Transverse colon (tissue), 4 donors: ENCODE results near the gene CHRNE. TPM values are rescaled to one million over a fixed set of nuclear protein-coding genes. Genes with fewer than 3 reads are reported as not detected.

Experiments
- DNase-seq: peaks from one replicate; pipeline ENCODE4 v3.0.0-alpha.2; 2019
- H3K27ac ChIP-seq, 4 donors: fragments of 200-600 bp; sonication (generic); 2 replicates each; pipeline ENCODE4 v1.5.1; 2016 to 2018; ENCODE audit warnings: inconsistent platforms in 4 of 4
- H3K27me3 ChIP-seq: fragments of 200-600 bp; sonication (generic); 2 replicates; pipeline ENCODE4 v1.5.1; 2017; ENCODE audit warnings: inconsistent platforms
- H3K36me3 ChIP-seq, 4 donors: fragments of 200-600 bp; sonication (generic); 2 replicates each; pipeline ENCODE4 v1.5.1; 2017 to 2019; ENCODE audit warnings: inconsistent platforms in 4 of 4
- H3K4me1 ChIP-seq, 4 donors: fragments of 200-600 bp; sonication (generic); 2 replicates each; pipeline ENCODE4 v1.5.1; 2017 to 2020; ENCODE audit warnings: inconsistent platforms in 4 of 4
- H3K4me3 ChIP-seq, 4 donors: fragments of 200-600 bp; sonication (generic); 1 replicate in 1 of 4; 2 replicates in 3 of 4; pipeline versions ENCODE4 v1.5.1 to v1.6.1; 2017 to 2019; ENCODE audit warnings: inconsistent platforms in 4 of 4
- H3K9me3 ChIP-seq, 2 donors: fragments of 200-600 bp; sonication (generic); 2 replicates each; pipeline ENCODE4 v1.5.1; 2017 to 2019; ENCODE audit warnings: inconsistent platforms in 2 of 2
- CTCF ChIP-seq, 5 experiments: fragments of 200-600 bp in 3 of 5; fragments of 450-650 bp in 2 of 5; sonication (generic) in 3 of 5; IDR thresholded peaks; 1 replicate in 2 of 5; 2 replicates in 3 of 5; pipeline ENCODE4 v1.5.1; 2016 to 2017; ENCODE audit warnings: antibody characterized with exemption in 5 of 5, inconsistent platforms in 3 of 5, mild to moderate bottlenecking in 2 of 5, moderate library complexity in 1 of 5
- EP300 ChIP-seq: sonication (generic); formaldehyde crosslinking; IDR thresholded peaks from one replicate; pipeline ENCODE4 v1.6.1; 2017; ENCODE audit warnings: antibody characterized with exemption, low read depth
- POLR2A ChIP-seq: fragments of 450-650 bp; IDR thresholded peaks from one replicate; pipeline ENCODE4 v1.6.1; 2016; ENCODE audit warnings: antibody characterized with exemption, mild to moderate bottlenecking, moderate library complexity
- POLR2AphosphoS5 ChIP-seq, 3 donors: sonication (generic); formaldehyde crosslinking; IDR thresholded peaks; one replicate each; pipeline ENCODE4 v1.6.1; 2016; ENCODE audit warnings: antibody characterized with exemption in 3 of 3
- WGBS, 2 donors: methylation state at CpG; one replicate each; pipeline ENCODE4 v1.1.5; 2018; ENCODE audit warnings: low coverage in 1 of 2; 5-methylcytosine and 5-hydroxymethylcytosine counted together
- in situ Hi-C, 4 donors: fragments of 200-750 bp; cut with MboI; loops; one replicate each; pipeline versions ENCODE4 v1.15.0 to v1.15.1; 2017; ENCODE audit warnings: low sequenced_read_pairs in 3 of 4, low pct_ligation_motif_present in 1 of 4, low pct_unique_long_range_greater_than_20kb in 1 of 4
- intact Hi-C: fragments of 100-400 bp; cut with DNase I; formaldehyde crosslinking; loops from one replicate; pipeline ENCODE4 v1.15.1; 2023; ENCODE audit warnings: low total_unique reads
- total RNA-seq, 4 donors: library from RNA; depleted of rRNA; stranded (reverse); fragments of >200 nt; gene quantifications; one replicate each; pipeline ENCODE4 v1.1.0, GENCODE V29; 2016

The CHRNE gene
- total RNA-seq, 4 donors from 2014 or later: 0.32 TPM; not detected in 3

GRCh38 chr17:4895657-4896331 lies 7.1 kb downstream of the CHRNE start:
- H3K4me3 ChIP-seq: no peak overlapping the region
- H3K27ac ChIP-seq: no peak overlapping the region
- no peak for DNase-seq
- in situ Hi-C loops (loop anchor here in 2 of 4 donors (25.0 kb wide), 1 partner anchor 108 kb away; the partner anchor contains the start of genes GLTPD2 (in 2 of the 2), PSMB6 (in 2 of the 2) and VMO1 (in 2 of the 2)), intact Hi-C loops (loop anchor here (10.0 kb wide), 1 partner anchor 161 kb away; the partner anchor contains the start of genes CXCL16, MED11 and ZMYND15)
- 79 to 81% methylated on average over 5 to 27 of the region's 27 CpGs for WGBS, 2 donors
- H3K27me3 ChIP-seq: peaks cover 13% of the 10 kb centered on the region
- no peaks in the 10 kb centered on the region for H3K9me3 ChIP-seq
- H3K4me1 ChIP-seq: peaks cover 0 to 21% (median 19%) of the 10 kb centered on the region in 4 donors
- peaks cover 0 to 42% (median 20%) of the 10 kb centered on the region in 4 donors for H3K36me3 ChIP-seq
- TF ChIP-seq EP300 (no peak), POLR2A (no peak), POLR2AphosphoS5 (IDR thresholded peaks at IDR 0.05) (no peak), CTCF (IDR thresholded peaks at IDR 0.05) (no peak)

- Histone ChIP-seq H3K27ac (no peak overlapping the region), H3K27me3 (peaks cover 6% of the 10 kb centered on the region), H3K36me3 (peaks cover 0 to 49% (median 25%) of the 10 kb centered on the region in 4 donors), H3K9me3 (no peaks in the 10 kb centered on the region), H3K4me3 (no peak overlapping the region), H3K4me1 (peaks cover 0 to 14% (median 13%) of the 10 kb centered on the region in 4 donors)
- intact Hi-C loops (loop anchor here (10.0 kb wide), 1 partner anchor 160 kb away; the partner anchor contains the start of genes CXCL16, MED11 and ZMYND15), in situ Hi-C loops (loop anchor here in 2 of 4 donors (25.0 kb wide), 1 partner anchor 108 kb away; the partner anchor contains the start of genes GLTPD2 (in 2 of the 2), PSMB6 (in 2 of the 2) and VMO1 (in 2 of the 2))
- TF ChIP-seq POLR2A: no peak
- no peak for TF ChIP-seq EP300
- no peak for TF ChIP-seq POLR2AphosphoS5 (IDR thresholded peaks at IDR 0.05)
- no peak for TF ChIP-seq CTCF (IDR thresholded peaks at IDR 0.05)
- 93% methylated on average over 13 of the region's 13 CpGs; no CpG with 5 or more reads in 1 of the 2 donors for WGBS, 2 donors
- no peak for DNase-seq
These were observed 7.8 kb downstream of the CHRNE start for GRCh38 chr17:4895121-4895520.

- Histone ChIP-seq H3K9me3 (no peaks in the 10 kb centered on the region), H3K27ac (no peak overlapping the region), H3K4me1 (peaks cover 0 to 4% (median 2%) of the 10 kb centered on the region in 4 donors), H3K27me3 (no peaks in the 10 kb centered on the region), H3K36me3 (peaks cover 0 to 52% (median 25%) of the 10 kb centered on the region in 4 donors), H3K4me3 (no peak overlapping the region)
- in situ Hi-C loops: loop anchor here in 2 of 4 donors (25.0 kb wide), 1 partner anchor 107 kb away; the partner anchor contains the start of genes GLTPD2 (in 2 of the 2), PSMB6 (in 2 of the 2) and VMO1 (in 2 of the 2)
- DNase-seq: no peak
- TF ChIP-seq POLR2AphosphoS5 (IDR thresholded peaks at IDR 0.05) (no peak), CTCF (IDR thresholded peaks at IDR 0.05) (no peak), EP300 (no peak), POLR2A (no peak)
- intact Hi-C loops: loop anchor here (10.0 kb wide), 1 partner anchor 159 kb away; the partner anchor contains the start of genes CXCL16, MED11 and ZMYND15
- 88 to 100% methylated on average over 1 to 23 of the region's 31 CpGs for WGBS, 2 donors
These were observed 9.0 kb downstream of the CHRNE start for GRCh38 chr17:4893721-4894560.
